Smooth muscle cell (in vitro differentiated cells): ENCODE data around the gene TNFRSF6B. TPM values are rescaled to one million over a fixed set of nuclear protein-coding genes. Genes with fewer than 3 reads are reported as not detected.

Experiments used
- DNase-seq: peaks from one replicate; lab custom pipeline; 2025; ENCODE audit not compliant: unreplicated experiment; lab: John Stamatoyannopoulos, UW
- H2AFZ ChIP-seq: fragments of 200-600 bp; sonication (generic); 2 replicates; pipeline ENCODE4 v1.6.0; 2016; ENCODE audit warnings: antibody characterized with exemption, low read depth, mild to moderate bottlenecking
- H3F3A ChIP-seq: fragments of 200-600 bp; sonication (generic); 2 replicates; pipeline ENCODE4 v1.6.0; 2017; ENCODE audit warnings: antibody characterized with exemption, low read depth
- H3K27ac ChIP-seq: fragments of 200-600 bp; sonication (generic); 2 replicates; pipeline ENCODE4 v1.5.1; 2016; ENCODE audit warnings: low read depth, mild to moderate bottlenecking
- H3K27me3 ChIP-seq: fragments of 200-600 bp; sonication (generic); 2 replicates; pipeline ENCODE4 v1.6.1; 2016; ENCODE audit warnings: low read depth, mild to moderate bottlenecking
- H3K36me3 ChIP-seq: fragments of 200-600 bp; sonication (generic); 2 replicates; pipeline ENCODE4 v1.5.1; 2016; ENCODE audit warnings: low read depth
- H3K4me1 ChIP-seq: fragments of 200-600 bp; sonication (generic); 2 replicates; pipeline ENCODE4 v1.5.1; 2016; ENCODE audit warnings: low read depth
- H3K4me2 ChIP-seq: fragments of 200-600 bp; sonication (generic); 2 replicates; pipeline ENCODE4 v1.6.0; 2016; ENCODE audit warnings: mild to moderate bottlenecking
- H3K4me3 ChIP-seq: fragments of 200-600 bp; sonication (generic); 2 replicates; pipeline ENCODE4 v1.5.1; 2016; ENCODE audit warnings: mild to moderate bottlenecking
- H3K79me2 ChIP-seq: fragments of 200-600 bp; sonication (generic); 2 replicates; pipeline ENCODE4 v1.6.0; 2016; ENCODE audit warnings: low read depth, mild to moderate bottlenecking
- H3K9ac ChIP-seq: fragments of 200-600 bp; sonication (generic); 2 replicates; pipeline ENCODE4 v1.6.0; 2016; ENCODE audit warnings: low read depth
- H3K9me3 ChIP-seq: fragments of 200-600 bp; sonication (generic); replicated peaks from 2 replicates; pipeline ENCODE4 v1.5.1; 2016; ENCODE audit warnings: low read depth
- H4K20me1 ChIP-seq: fragments of 200-600 bp; sonication (generic); 2 replicates; pipeline ENCODE4 v1.6.0; 2016; ENCODE audit warnings: low read depth
- WGBS: methylation state at CpG from one replicate; pipeline ENCODE4 v1.1.7; 2016; ENCODE audit warnings: low lambda C conversion rate; 5-methylcytosine and 5-hydroxymethylcytosine counted together
- polyA plus RNA-seq: library from polyadenylated mRNA; unstranded; fragments of >200 nt; fragmentation: Nextera tagmentation; extraction: Ambion mirVana; gene quantifications from 2 replicates; pipeline ENCODE4 v1.2.1, GENCODE V29; 2016
- total RNA-seq: library from RNA; depleted of rRNA; stranded (reverse); fragments of >200 nt; gene quantifications from 2 replicates; pipeline ENCODE4 v1.2.3, GENCODE V29; 2014
- TF ChIP-seq, protein P1 (sequence below): fragments of 200-600 bp; sonication (generic); IDR thresholded peaks from 2 replicates; pipeline ENCODE4 v1.5.1; 2017; ENCODE audit warnings: borderline replicate concordance, mild to moderate bottlenecking, antibody characterized with exemption; ENCODE audit not compliant: insufficient read depth, poor library complexity, severe bottlenecking

TNFRSF6B gene
- total and polyA plus RNA-seq, 2 experiments from 2014 or later, result 13.1 to 17.1 TPM

DNA sequence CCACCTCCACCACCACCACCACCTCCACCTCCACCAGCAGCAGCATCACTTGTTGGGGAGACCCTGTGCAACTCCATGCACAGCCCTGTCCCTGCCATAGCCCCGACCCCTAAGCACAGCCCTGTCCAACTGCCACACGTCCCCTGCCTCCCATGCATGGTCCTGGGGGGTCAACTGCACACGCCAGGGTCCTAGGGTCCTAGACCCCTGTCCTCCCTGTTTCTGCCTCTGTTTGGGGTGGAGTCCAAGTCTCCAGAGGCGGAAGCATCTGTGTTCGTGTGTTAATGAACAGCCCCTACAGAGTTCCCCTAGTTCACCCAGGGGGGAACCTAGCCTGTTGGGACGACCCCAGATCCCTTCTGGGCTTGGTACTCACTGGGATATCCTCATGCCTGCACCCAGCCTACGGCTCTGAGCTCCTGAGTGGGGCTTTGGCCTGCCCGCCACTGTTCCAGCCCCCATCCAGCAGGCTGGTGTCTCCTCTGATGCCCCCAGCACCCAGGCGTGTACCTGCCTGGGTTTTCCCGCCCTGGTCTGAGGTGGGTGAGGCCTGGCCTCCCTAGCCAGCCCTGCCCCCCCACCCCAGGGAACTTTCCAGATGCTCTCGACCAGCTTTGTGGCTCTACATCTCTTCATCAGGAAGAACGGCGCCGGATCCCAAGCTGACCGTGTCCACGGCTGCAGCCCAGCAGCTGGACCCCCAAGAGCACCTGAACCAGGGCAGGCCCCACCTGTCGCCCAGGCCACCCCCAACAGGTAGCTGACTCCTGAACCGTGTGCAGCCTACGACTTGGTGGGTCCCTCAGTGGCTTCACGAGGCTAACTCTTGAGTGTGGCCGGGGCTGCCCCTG, 2.5 kb upstream of the TNFRSF6B start:
- WGBS, result 98% methylated on average over 21 of the region's 21 CpGs
- Histone ChIP-seq H3K79me2 (no peaks in the 10 kb centered on the region), H3K27me3 (no peaks in the 10 kb centered on the region), H3K36me3 (no peaks in the 10 kb centered on the region), H3F3A (no peaks in the 10 kb centered on the region), H3K9me3 (no peaks in the 10 kb centered on the region), H3K4me1 (peaks cover 15% of the 10 kb centered on the region), H2AFZ (no peak overlapping the region), H3K4me3 (no peak overlapping the region), H3K4me2 (no peak overlapping the region), H3K9ac (no peak overlapping the region), H4K20me1 (no peaks in the 10 kb centered on the region), H3K27ac (no peak overlapping the region)
- no peak for DNase-seq
- TF ChIP-seq, protein P1, sequence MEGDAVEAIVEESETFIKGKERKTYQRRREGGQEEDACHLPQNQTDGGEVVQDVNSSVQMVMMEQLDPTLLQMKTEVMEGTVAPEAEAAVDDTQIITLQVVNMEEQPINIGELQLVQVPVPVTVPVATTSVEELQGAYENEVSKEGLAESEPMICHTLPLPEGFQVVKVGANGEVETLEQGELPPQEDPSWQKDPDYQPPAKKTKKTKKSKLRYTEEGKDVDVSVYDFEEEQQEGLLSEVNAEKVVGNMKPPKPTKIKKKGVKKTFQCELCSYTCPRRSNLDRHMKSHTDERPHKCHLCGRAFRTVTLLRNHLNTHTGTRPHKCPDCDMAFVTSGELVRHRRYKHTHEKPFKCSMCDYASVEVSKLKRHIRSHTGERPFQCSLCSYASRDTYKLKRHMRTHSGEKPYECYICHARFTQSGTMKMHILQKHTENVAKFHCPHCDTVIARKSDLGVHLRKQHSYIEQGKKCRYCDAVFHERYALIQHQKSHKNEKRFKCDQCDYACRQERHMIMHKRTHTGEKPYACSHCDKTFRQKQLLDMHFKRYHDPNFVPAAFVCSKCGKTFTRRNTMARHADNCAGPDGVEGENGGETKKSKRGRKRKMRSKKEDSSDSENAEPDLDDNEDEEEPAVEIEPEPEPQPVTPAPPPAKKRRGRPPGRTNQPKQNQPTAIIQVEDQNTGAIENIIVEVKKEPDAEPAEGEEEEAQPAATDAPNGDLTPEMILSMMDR, result no peak

DNA sequence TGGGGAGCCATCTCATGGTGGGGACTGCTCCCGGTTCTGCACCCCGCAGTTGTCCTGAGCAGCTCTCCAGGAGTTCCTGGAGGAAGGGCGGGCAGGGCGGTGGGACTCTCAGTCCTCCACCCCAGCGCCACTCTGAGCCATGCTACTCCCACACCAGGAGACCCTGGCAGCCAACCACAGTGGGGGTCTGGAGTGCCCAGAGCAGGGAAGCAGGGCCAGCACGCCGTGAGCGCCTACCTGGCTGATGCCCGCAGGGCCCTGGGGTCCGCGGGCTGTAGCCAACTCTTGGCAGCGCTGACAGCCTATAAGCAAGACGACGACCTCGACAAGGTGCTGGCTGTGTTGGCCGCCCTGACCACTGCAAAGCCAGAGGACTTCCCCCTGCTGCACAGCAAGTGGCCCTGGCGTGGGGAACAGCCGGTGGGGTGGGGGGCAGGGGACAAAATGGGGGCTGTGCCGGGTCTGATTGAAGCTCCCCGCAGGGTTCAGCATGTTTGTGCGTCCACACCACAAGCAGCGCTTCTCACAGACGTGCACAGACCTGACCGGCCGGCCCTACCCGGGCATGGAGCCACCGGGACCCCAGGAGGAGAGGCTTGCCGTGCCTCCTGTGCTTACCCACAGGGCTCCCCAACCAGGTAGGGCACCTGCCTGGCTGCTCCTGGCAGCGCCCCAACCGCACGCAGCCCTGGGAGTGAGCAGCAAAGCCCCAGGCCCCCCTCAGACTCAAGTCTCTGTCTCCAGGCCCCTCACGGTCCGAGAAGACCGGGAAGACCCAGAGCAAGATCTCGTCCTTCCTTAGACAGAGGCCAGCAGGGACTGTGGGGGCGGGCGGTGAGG, 1.6 kb upstream of the TNFRSF6B start:
- H4K20me1 ChIP-seq, result no peaks in the 10 kb centered on the region
- TF ChIP-seq, protein P1, result no peak
- H3K4me2 ChIP-seq, result no peak overlapping the region
- 95% methylated on average over 36 of the region's 37 CpGs for WGBS
- H3F3A ChIP-seq, result no peaks in the 10 kb centered on the region
- H3K27ac ChIP-seq, result no peak overlapping the region
- H2AFZ ChIP-seq, result no peak overlapping the region
- peaks cover 20% of the 10 kb centered on the region for H3K4me1 ChIP-seq
- no peak for DNase-seq
- H3K4me3 ChIP-seq, result no peak overlapping the region
- H3K9ac ChIP-seq, result no peak overlapping the region
- no peaks in the 10 kb centered on the region for H3K27me3 ChIP-seq
- no peaks in the 10 kb centered on the region for H3K79me2 ChIP-seq
- no peaks in the 10 kb centered on the region for H3K9me3 ChIP-seq
- H3K36me3 ChIP-seq, result no peaks in the 10 kb centered on the region

DNA sequence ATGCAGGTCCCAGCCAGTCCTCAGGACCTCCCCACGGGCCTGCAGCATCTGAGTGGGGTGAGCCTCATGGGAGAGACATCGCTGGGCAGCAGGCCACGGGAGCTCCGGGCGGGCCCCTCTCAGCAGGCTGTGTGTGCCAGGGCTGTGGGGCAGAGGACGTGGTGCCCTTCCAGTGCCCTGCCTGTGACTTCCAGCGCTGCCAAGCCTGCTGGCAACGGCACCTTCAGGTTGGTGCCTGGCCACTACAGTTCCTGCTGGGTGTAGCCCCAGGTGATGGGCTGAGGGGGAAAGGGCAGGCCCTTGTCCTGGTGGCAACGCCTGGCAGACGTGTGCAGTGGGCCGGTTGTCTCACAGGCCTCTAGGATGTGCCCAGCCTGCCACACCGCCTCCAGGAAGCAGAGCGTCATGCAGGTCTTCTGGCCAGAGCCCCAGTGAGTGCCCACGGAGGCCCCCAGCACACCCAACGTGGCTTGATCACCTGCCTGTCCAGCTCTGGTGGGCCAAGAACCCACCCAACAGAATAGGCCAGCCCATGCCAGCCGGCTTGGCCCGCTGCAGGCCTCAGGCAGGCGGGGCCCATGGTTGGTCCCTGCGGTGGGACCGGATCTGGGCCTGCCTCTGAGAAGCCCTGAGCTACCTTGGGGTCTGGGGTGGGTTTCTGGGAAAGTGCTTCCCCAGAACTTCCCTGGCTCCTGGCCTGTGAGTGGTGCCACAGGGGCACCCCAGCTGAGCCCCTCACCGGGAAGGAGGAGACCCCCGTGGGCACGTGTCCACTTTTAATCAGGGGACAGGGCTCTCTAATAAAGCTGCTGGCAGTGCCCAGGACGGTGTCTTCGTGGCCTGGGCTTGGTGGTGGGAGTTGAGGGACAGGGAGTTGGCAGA, 787 bp upstream of the TNFRSF6B start:
- Histone ChIP-seq H3K36me3 (no peaks in the 10 kb centered on the region), H4K20me1 (no peaks in the 10 kb centered on the region), H3K27me3 (no peaks in the 10 kb centered on the region), H3F3A (no peaks in the 10 kb centered on the region), H3K4me1 (peaks cover 20% of the 10 kb centered on the region), H2AFZ (no peak overlapping the region), H3K9me3 (no peaks in the 10 kb centered on the region), H3K4me3 (no peak overlapping the region), H3K4me2 (no peak overlapping the region), H3K79me2 (no peaks in the 10 kb centered on the region), H3K27ac (no peak overlapping the region), H3K9ac (no peak overlapping the region)
- TF ChIP-seq, protein P1, result no peak
- 89% methylated on average over 25 of the region's 25 CpGs for WGBS
- DNase-seq, result no peak
